Aorta (tissue), 5 donors: ENCODE data around the gene KLHDC10. TPM values are rescaled to one million over a fixed set of nuclear protein-coding genes. Genes with fewer than 3 reads are reported as not detected.
"Not testable (repeated sequence)": the region's sequence is repeated elsewhere in the genome, so short reads cannot be mapped to it uniquely, and the experiment has no call there.

Experiments
- ATAC-seq: fragments of 200-7000 bp; cut with Tn5 transposase; one replicate; pipeline ENCODE4 v1.9.1; 2022; ENCODE audit warnings: moderate library complexity; ENCODE audit not compliant: low FRiP score
- DNase-seq, 2 donors: peaks; one replicate each; pipeline ENCODE4 v3.0.0-alpha.2; 2020
- H3K27ac ChIP-seq, 2 donors: one replicate each; pipeline ENCODE4 v1.5.1; 2013; ENCODE audit warnings: low read length in 2 of 2, mild to moderate bottlenecking in 2 of 2, moderate library complexity in 2 of 2, control low read depth in 1 of 2, inconsistent platforms in 1 of 2, low read depth in 1 of 2
- H3K27me3 ChIP-seq, 2 donors: one replicate each; pipeline ENCODE4 v1.6.1; 2013; ENCODE audit warnings: control low read depth in 1 of 2, low read length in 1 of 2, mild to moderate bottlenecking in 1 of 2, moderate library complexity in 1 of 2; ENCODE audit not compliant: insufficient read depth in 2 of 2, control insufficient read depth in 1 of 2
- H3K36me3 ChIP-seq, 2 donors: one replicate each; pipeline ENCODE4 v1.6.1; 2013; ENCODE audit warnings: control low read depth in 1 of 2, low read length in 1 of 2, mild to moderate bottlenecking in 1 of 2; ENCODE audit not compliant: insufficient read depth in 2 of 2, control insufficient read depth in 1 of 2
- H3K4me1 ChIP-seq, 2 donors: one replicate each; pipeline ENCODE4 v1.6.1; 2013; ENCODE audit warnings: low read length in 2 of 2, control low read depth in 1 of 2, mild to moderate bottlenecking in 1 of 2, moderate library complexity in 1 of 2; ENCODE audit not compliant: insufficient read depth in 2 of 2, control insufficient read depth in 1 of 2
- H3K4me3 ChIP-seq, 2 donors: one replicate each; pipeline ENCODE4 v1.5.1; 2013; ENCODE audit warnings: low read length in 2 of 2, control low read depth in 1 of 2, mild to moderate bottlenecking in 1 of 2
- H3K9me3 ChIP-seq: one replicate; pipeline ENCODE4 v1.6.1; 2013; ENCODE audit warnings: mild to moderate bottlenecking, low read length; ENCODE audit not compliant: control insufficient read depth
- WGBS, 2 donors: extraction: QIAGEN DNeasy Blood & Tissue Kit; methylation state at CpG; one replicate each; pipeline ENCODE4 v1.1.7; 2013; 5-methylcytosine and 5-hydroxymethylcytosine counted together
- intact Hi-C, 2 donors: fragments of 100-400 bp; cut with DNase I; formaldehyde crosslinking; loops; one replicate each; pipeline versions ENCODE4 v1.14.2 to v1.15.0; 2022
- polyA plus RNA-seq, 2 donors: library from polyadenylated mRNA; stranded (reverse); fragments of 200-250 nt; gene quantifications; one replicate each; pipeline ENCODE4 v1.2.3, GENCODE V29; 2013
- total RNA-seq, 2 donors: library from RNA; stranded (reverse); fragmentation: NEBNext Ultra II Directional; extraction: Animal tissue kit (Norgen Biotek cat#: 25700); gene quantifications; one replicate each; pipeline ENCODE4 v1.2.1, GENCODE V29; 2021
- donor health status: healthy with polysubstance abuse.
- donor health status: Bipolar disorder and iron deficiency.
- donor health status: DM: no; HTN: no; CAD: no.
- donor health status: DM: no; HTN: no; CAD: no.
- donor health status: DM: yes; HTN: yes; CAD: no.

The KLHDC10 gene
- total and polyA plus RNA-seq, 4 donors = 5.0 to 28.5 (median 18.5) TPM

DNA sequence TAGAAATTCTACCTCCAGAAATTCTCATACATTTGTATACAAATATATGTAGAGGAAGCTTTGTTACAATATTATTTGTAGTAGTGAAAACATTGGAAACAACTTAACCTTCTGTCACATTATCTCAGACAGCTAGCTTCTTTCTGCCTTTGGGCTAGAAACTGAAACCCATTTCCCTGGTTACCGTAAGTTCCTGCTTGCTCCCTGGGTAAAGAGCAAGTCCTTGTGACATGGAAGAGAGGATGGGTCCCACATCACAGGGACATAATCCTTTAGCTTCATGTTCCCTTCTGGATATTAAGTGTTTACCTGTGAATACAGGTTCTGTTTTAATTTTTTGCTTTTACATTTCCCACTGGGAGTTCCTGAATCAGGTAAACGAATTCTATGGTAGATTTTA lies 41.8 kb downstream of the KLHDC10 start:
- WGBS, 2 donors = 47 to 65% methylated on average over 2 of the region's 2 CpGs
- ATAC-seq = no peak

DNA sequence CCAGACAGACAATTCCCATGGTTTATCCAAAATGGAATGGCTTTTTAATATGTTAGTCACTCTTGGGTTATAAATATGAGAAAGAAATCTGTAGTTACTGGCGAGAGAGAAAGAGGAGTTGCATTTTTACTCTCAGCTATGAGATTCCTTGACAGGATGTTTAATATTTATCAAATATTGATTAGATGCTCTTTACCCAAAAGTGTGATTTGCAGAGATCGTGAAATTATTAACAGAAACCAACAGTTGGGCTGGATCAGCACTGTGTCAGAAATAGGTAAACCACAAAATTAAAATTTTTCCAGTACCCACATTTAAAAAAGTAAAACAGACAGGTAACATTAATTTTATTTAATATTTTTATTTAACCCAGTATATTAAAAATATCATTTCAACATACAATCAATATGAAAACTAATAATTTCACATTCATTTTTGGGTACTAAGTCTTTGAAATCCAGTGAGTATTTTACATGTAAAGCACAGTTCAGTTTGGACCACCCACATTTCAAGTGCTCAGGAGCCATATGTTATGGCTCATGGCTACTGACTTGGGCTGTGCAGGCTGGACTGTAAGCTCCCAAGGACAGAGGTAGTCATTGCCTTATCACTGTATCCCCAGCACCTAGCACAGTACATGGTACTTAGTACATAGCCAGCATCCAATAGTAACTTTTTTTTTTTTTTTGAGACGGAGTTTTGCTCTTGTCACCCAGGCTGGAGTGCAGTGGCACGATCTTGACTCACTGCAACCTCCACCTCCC lies 42.5 kb downstream of the KLHDC10 start:
- intact Hi-C loops = no loop called here
- H3K27ac ChIP-seq = no peak overlapping the region
- no peak for ATAC-seq
- no peaks in the 10 kb centered on the region for H3K27me3 ChIP-seq
- no peak for DNase-seq
- H3K4me3 ChIP-seq = no peak overlapping the region
- no peaks in the 10 kb centered on the region for H3K4me1 ChIP-seq
- H3K9me3 ChIP-seq = no peaks in the 10 kb centered on the region
- H3K36me3 ChIP-seq = no peaks in the 10 kb centered on the region
- 87 to 90% methylated on average over 4 of the region's 4 CpGs for WGBS, 2 donors

More for the DNA sequence above, 41.8 kb downstream of the KLHDC10 start:
- Histone ChIP-seq H3K9me3 (no peaks in the 10 kb centered on the region), H3K4me1 (no peaks in the 10 kb centered on the region), H3K4me3 (no peak overlapping the region), H3K36me3 (no peaks in the 10 kb centered on the region), H3K27me3 (no peaks in the 10 kb centered on the region), H3K27ac (no peak overlapping the region)
- no peak for DNase-seq
- intact Hi-C loops = no loop called here

DNA sequence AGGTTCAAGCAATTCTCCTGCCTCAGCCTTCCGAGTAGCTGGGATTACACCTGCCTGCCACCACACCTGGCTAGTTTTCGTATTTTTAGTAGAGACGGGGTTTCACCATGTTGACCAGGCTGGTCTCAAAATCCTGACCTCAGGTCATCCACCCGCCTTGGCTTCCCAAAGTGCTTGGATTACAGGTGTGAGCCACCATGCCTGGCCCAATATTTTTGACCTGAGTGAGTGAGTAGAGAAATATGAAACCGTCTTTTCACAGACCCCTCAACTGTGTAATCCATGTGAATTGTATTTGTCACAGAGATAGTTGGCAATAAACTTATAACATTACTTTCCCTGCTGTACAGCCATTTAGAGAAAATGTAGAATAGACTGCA lies 43.1 kb downstream of the KLHDC10 start:
- H3K9me3 ChIP-seq, H3K27me3 ChIP-seq, DNase-seq, ATAC-seq, intact Hi-C loops, H3K36me3 ChIP-seq, H3K27ac ChIP-seq, H3K4me1 ChIP-seq, H3K4me3 ChIP-seq: not testable (repeated sequence)
- WGBS, 2 donors = 97% methylated on average over 5 of the region's 5 CpGs

DNA sequence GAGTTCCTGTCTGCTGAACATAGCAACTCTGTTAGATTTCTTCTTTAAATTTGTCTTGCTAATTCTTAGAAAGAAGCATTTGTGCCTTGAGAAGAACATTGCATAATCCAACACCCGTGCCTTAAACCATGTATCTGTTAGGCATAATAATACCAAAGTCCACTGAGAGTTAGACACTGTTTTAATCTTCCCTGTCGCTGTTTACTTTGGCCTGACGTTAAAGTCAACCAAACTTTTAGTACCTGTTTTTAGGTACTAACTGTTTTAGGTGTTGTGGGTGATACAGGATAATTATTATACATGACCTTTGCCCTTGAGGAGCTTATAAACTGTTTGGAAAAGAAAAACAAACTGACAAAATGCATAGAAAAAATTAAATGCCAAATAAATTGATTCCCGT lies 43.6 kb downstream of the KLHDC10 start:
- H3K27me3 ChIP-seq = no peaks in the 10 kb centered on the region
- no peak overlapping the region for H3K4me3 ChIP-seq
- H3K4me1 ChIP-seq = no peaks in the 10 kb centered on the region
- intact Hi-C loops = no loop called here
- WGBS, 2 donors = 81 to 83% methylated on average over 4 of the region's 4 CpGs
- H3K27ac ChIP-seq = no peak overlapping the region
- H3K36me3 ChIP-seq = no peaks in the 10 kb centered on the region
- H3K9me3 ChIP-seq = no peaks in the 10 kb centered on the region
- no peak for DNase-seq
- no peak for ATAC-seq

GRCh38 chr7:130114374-130114773 lies 44.0 kb downstream of the KLHDC10 start:
- DNase-seq (no peak), ATAC-seq (no peak)
- Histone ChIP-seq H3K9me3 (no peaks in the 10 kb centered on the region), H3K4me3 (no peak overlapping the region), H3K4me1 (no peaks in the 10 kb centered on the region), H3K36me3 (no peaks in the 10 kb centered on the region), H3K27ac (no peak overlapping the region), H3K27me3 (no peaks in the 10 kb centered on the region)
- intact Hi-C loops = no loop called here

DNA sequence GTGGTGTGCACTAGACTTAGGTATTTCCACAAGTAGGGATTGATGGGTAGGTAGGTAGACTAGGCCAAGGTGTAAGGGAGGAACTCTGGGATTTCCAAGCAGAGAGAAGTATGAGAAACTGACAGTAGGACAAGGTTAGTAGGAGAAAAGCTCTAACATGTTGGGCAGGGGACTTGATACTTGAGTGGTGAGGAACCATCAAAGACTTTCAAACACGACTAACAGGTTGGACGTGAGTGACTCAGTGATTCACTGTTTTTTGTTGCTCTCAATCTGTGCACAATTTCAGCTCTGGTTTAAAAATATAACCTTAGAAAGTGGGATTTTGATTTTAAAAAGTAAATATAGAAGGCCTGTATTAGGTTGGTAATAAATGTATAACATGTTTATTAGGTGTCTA lies 44.4 kb downstream of the KLHDC10 start:
- no peaks in the 10 kb centered on the region for H3K27me3 ChIP-seq
- no peaks in the 10 kb centered on the region for H3K36me3 ChIP-seq
- DNase-seq = no peak
- ATAC-seq = no peak
- no peaks in the 10 kb centered on the region for H3K9me3 ChIP-seq
- intact Hi-C loops = no loop called here
- no peak overlapping the region for H3K4me3 ChIP-seq
- 95 to 97% methylated on average over 2 of the region's 2 CpGs for WGBS, 2 donors
- H3K27ac ChIP-seq = no peak overlapping the region
- no peaks in the 10 kb centered on the region for H3K4me1 ChIP-seq

GRCh38 chr7:130118294-130118693 lies 48.0 kb downstream of the KLHDC10 start:
- H3K4me1 ChIP-seq = no peaks in the 10 kb centered on the region
- intact Hi-C loops = no loop called here

GRCh38 chr7:130118801-130119200 lies 48.5 kb downstream of the KLHDC10 start:
- peaks cover 4 to 5% of the 10 kb centered on the region in 2 donors for H3K36me3 ChIP-seq
- 98 to 99% methylated on average over 4 of the region's 4 CpGs for WGBS, 2 donors
- intact Hi-C loops = no loop called here

More at GRCh38 chr7:130118294-130118693, 48.0 kb downstream of the KLHDC10 start:
- no peak for DNase-seq
- Histone ChIP-seq H3K27me3 (no peaks in the 10 kb centered on the region), H3K36me3 (peaks cover 4 to 5% of the 10 kb centered on the region in 2 donors), H3K27ac (no peak overlapping the region), H3K4me3 (no peak overlapping the region), H3K9me3 (no peaks in the 10 kb centered on the region)
- ATAC-seq = no peak
- WGBS, 2 donors = 74 to 81% methylated on average over 5 of the region's 5 CpGs

DNA sequence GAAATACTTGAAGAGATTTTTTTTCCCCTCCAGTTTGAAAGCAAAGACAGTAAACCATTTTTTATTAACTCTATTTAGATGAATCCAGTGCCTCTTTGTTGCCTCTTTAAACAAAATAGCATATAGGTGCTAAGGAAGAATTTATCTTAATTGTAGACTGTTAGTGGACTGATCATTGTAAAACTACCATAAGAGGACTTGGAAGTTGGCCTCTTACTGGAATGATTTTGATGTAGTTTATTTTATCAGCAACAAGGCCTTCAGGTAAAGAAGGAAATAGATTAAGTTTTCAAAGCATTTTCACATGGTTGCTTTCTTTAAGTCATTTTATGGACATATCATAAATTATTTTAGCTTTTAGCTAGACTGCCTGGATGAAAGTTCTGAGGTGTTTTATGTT lies 53.2 kb downstream of the KLHDC10 start:
- Histone ChIP-seq H3K36me3 (peaks cover 5 to 8% of the 10 kb centered on the region in 2 donors), H3K27ac (no peak overlapping the region), H3K27me3 (no peaks in the 10 kb centered on the region), H3K4me3 (no peak overlapping the region), H3K4me1 (peaks cover 0 to 4% of the 10 kb centered on the region in 2 donors), H3K9me3 (no peaks in the 10 kb centered on the region)
- ATAC-seq = no peak
- DNase-seq = no peak
- intact Hi-C loops = no loop called here

More at GRCh38 chr7:130118801-130119200, 48.5 kb downstream of the KLHDC10 start:
- H3K4me3 ChIP-seq = no peak overlapping the region
- no peaks in the 10 kb centered on the region for H3K4me1 ChIP-seq
- ATAC-seq (no peak), DNase-seq (no peak)
- H3K27me3 ChIP-seq = no peaks in the 10 kb centered on the region
- no peaks in the 10 kb centered on the region for H3K9me3 ChIP-seq
- no peak overlapping the region for H3K27ac ChIP-seq
